Vagina (tissue), 2 donors: ENCODE results near the gene TATDN2.

Experiments
- POLR2A ChIP-seq, 2 donors: fragments of 450-650 bp; IDR thresholded peaks; one replicate each; pipeline ENCODE4 v1.6.1; 2017; ENCODE audit warnings: antibody characterized with exemption in 2 of 2, mild to moderate bottlenecking in 2 of 2, moderate library complexity in 2 of 2
- TF ChIP-seq, protein P1 (sequence below), 3 experiments: fragments of 450-650 bp in 2 of 3; fragments of 200-600 bp in 1 of 3; sonication (generic) in 1 of 3; IDR thresholded peaks; one replicate each; pipeline ENCODE4 v1.5.1; 2017 to 2019; ENCODE audit warnings: antibody characterized with exemption in 3 of 3, mild to moderate bottlenecking in 2 of 3, moderate library complexity in 2 of 3

DNA sequence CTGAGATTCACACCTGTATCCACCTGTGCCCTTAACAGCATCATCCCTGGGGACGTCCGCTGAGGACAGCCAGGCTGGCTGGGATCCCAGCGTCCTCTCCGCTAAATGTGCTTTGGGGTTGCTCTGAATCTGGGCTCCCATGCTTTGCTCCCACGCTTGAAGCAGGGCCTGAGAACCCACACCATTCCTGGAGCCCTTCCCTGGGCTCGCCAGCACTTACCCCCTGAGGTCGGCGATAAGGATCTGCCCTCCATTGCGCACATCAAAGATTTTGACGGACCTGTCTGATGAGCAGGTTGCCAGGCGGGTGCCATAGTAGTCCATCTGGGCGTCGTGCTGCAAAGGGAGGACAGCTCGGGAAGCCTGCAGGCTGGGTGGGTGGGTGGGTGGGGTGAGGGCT is 66.8 kb downstream of the TATDN2 start:
- TF ChIP-seq, protein P1, sequence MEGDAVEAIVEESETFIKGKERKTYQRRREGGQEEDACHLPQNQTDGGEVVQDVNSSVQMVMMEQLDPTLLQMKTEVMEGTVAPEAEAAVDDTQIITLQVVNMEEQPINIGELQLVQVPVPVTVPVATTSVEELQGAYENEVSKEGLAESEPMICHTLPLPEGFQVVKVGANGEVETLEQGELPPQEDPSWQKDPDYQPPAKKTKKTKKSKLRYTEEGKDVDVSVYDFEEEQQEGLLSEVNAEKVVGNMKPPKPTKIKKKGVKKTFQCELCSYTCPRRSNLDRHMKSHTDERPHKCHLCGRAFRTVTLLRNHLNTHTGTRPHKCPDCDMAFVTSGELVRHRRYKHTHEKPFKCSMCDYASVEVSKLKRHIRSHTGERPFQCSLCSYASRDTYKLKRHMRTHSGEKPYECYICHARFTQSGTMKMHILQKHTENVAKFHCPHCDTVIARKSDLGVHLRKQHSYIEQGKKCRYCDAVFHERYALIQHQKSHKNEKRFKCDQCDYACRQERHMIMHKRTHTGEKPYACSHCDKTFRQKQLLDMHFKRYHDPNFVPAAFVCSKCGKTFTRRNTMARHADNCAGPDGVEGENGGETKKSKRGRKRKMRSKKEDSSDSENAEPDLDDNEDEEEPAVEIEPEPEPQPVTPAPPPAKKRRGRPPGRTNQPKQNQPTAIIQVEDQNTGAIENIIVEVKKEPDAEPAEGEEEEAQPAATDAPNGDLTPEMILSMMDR (IDR thresholded peaks at IDR 0.05) = no peak
- no peak for TF ChIP-seq POLR2A (IDR thresholded peaks at IDR 0.05)
